GM23338 (cell line): ENCODE measurements around the gene BLM. TPM values are rescaled to one million over a fixed set of nuclear protein-coding genes. Genes with fewer than 3 reads are reported as not detected.

Experiments used
- ATAC-seq: fragments of 200-7000 bp; cut with Tn5 transposase; 3 replicates; pipeline ENCODE4 v1.9.1; 2020
- DNase-seq: peaks from one replicate; pipeline ENCODE4 v3.0.0-alpha.2; 2015; ENCODE audit warnings: low spot score
- H2AFZ ChIP-seq: fragments of 200-600 bp; sonication (generic); 2 replicates; pipeline ENCODE4 v1.8.0; 2016; ENCODE audit warnings: antibody characterized with exemption, mild to moderate bottlenecking, moderate library complexity
- H3F3A ChIP-seq: fragments of 200-600 bp; sonication (generic); replicated peaks from 2 replicates; pipeline ENCODE4 v1.8.0; 2017; ENCODE audit warnings: antibody characterized with exemption, mixed run types, low read depth
- H3K27ac ChIP-seq: fragments of 200-600 bp; sonication (generic); 2 replicates; pipeline ENCODE4 v1.6.1; 2016; ENCODE audit warnings: low read depth
- H3K27me3 ChIP-seq: fragments of 200-600 bp; sonication (generic); 2 replicates; pipeline ENCODE4 v1.8.0; 2016; ENCODE audit warnings: mild to moderate bottlenecking, mixed run types, moderate library complexity; ENCODE audit not compliant: insufficient read depth
- H3K36me3 ChIP-seq: fragments of 200-600 bp; sonication (generic); 2 replicates; pipeline ENCODE4 v1.8.0; 2016; ENCODE audit warnings: mild to moderate bottlenecking; ENCODE audit not compliant: insufficient read depth
- H3K4me1 ChIP-seq: fragments of 200-600 bp; sonication (generic); 2 replicates; pipeline ENCODE4 v1.8.0; 2016; ENCODE audit warnings: mild to moderate bottlenecking, moderate library complexity; ENCODE audit not compliant: insufficient read depth
- H3K4me2 ChIP-seq: fragments of 200-600 bp; sonication (generic); 2 replicates; pipeline ENCODE4 v1.7.1; 2017; ENCODE audit warnings: mixed run types
- H3K4me3 ChIP-seq: fragments of 200-600 bp; sonication (generic); 2 replicates; pipeline ENCODE4 v1.6.1; 2016; ENCODE audit warnings: mixed run types
- H3K79me2 ChIP-seq: fragments of 200-600 bp; sonication (generic); replicated peaks from 2 replicates; pipeline ENCODE4 v1.8.0; 2017; ENCODE audit warnings: mild to moderate bottlenecking; ENCODE audit not compliant: insufficient read depth
- H3K9me2 ChIP-seq: fragments of 200-600 bp; sonication (generic); 2 replicates; pipeline ENCODE4 v1.8.0; 2017; ENCODE audit not compliant: insufficient read depth
- H4K20me1 ChIP-seq: fragments of 200-600 bp; sonication (generic); replicated peaks from 2 replicates; pipeline ENCODE4 v1.8.0; 2017; ENCODE audit warnings: mild to moderate bottlenecking; ENCODE audit not compliant: insufficient read depth
- H3K27ac Mint-ChIP-seq: 2 replicates; pipeline ENCODE4 v1.8.0; 2020; ENCODE audit warnings: inconsistent platforms, mild to moderate bottlenecking, moderate library complexity, mixed read lengths
- H3K27me3 Mint-ChIP-seq: 3 replicates; pipeline ENCODE4 v1.8.0; 2022; ENCODE audit warnings: low read depth, mild to moderate bottlenecking, moderate library complexity, mixed read lengths, inconsistent platforms; ENCODE audit not compliant: insufficient read depth, poor library complexity
- H3K36me3 Mint-ChIP-seq: 3 replicates; pipeline ENCODE4 v1.8.0; 2021; ENCODE audit warnings: low read depth, mild to moderate bottlenecking, inconsistent platforms, moderate library complexity, mixed read lengths
- H3K4me1 Mint-ChIP-seq: 3 replicates; pipeline ENCODE4 v1.8.0; 2020; ENCODE audit warnings: mild to moderate bottlenecking, inconsistent platforms, mixed read lengths
- H3K4me3 Mint-ChIP-seq: 3 replicates; pipeline ENCODE4 v1.8.0; 2021; ENCODE audit warnings: moderate library complexity, mild to moderate bottlenecking, inconsistent platforms, mixed read lengths
- H3K9me3 Mint-ChIP-seq: 3 replicates; pipeline ENCODE4 v1.8.0; 2020; ENCODE audit warnings: moderate library complexity, mild to moderate bottlenecking, inconsistent platforms, mixed read lengths
- CTCF ChIP-seq, 2 experiments: fragments of 200-600 bp in 1 of 2; sonication (generic) in 1 of 2; conservative IDR thresholded peaks; 2 replicates each; pipeline versions ENCODE4 v1.5.1 to v1.6.1; 2016 to 2017; ENCODE audit warnings: antibody characterized with exemption in 2 of 2, low read depth in 2 of 2, mild to moderate bottlenecking in 2 of 2, moderate library complexity in 1 of 2
- ETS1 ChIP-seq: IDR thresholded peaks from 2 replicates; pipeline ENCODE4 v1.6.1; 2016; ENCODE audit warnings: antibody characterized with exemption
- POLR2AphosphoS5 ChIP-seq: IDR thresholded peaks from 2 replicates; pipeline ENCODE4 v1.6.1; 2016; ENCODE audit warnings: antibody characterized with exemption, low read depth
- ZNF114 ChIP-seq: fragments of 250-450 bp; sonication (Bioruptor Pico); IDR thresholded peaks from 2 replicates; pipeline ENCODE4 v1.5.0; 2020; ENCODE audit warnings: mild to moderate bottlenecking, moderate library complexity
- polyA plus RNA-seq: library from polyadenylated mRNA; unstranded; fragments of >200 nt; fragmentation: Nextera tagmentation; extraction: Ambion mirVana; gene quantifications from 2 replicates; pipeline ENCODE4 v1.2.1, GENCODE V29; 2016
- total RNA-seq: library from RNA; depleted of rRNA; stranded (reverse); fragments of >200 nt; shearing (Covaris generic); gene quantifications from 2 replicates; pipeline ENCODE4 v1.2.3, GENCODE V29; 2014

BLM gene
- total and polyA plus RNA-seq, 2 experiments from 2014 or later: 43.1 to 43.3 TPM

- H3K27ac Mint-ChIP-seq: no peak overlapping the region
- peak; percentile 65 for DNase-seq
- no peak overlapping the region for H2AFZ ChIP-seq
Measured at GRCh38 chr15:90818251-90819210, 101.4 kb downstream of the BLM start.

GRCh38 chr15:90819390-90819789 lies 102.2 kb downstream of the BLM start:
- peaks cover 5% of the 10 kb centered on the region for H3K27me3 Mint-ChIP-seq
- DNase-seq (no peak), ATAC-seq (no peak)
- Histone ChIP-seq H2AFZ (no peak overlapping the region), H3K4me2 (no peak overlapping the region), H3K9me2 (no peaks in the 10 kb centered on the region), H3K4me1 (peaks cover 3% of the 10 kb centered on the region; the same call in 1 of the 2 replicates), H3K27me3 (no peaks in the 10 kb centered on the region), H4K20me1 (no peaks in the 10 kb centered on the region), H3K4me3 (no peak overlapping the region), H3K27ac (no peak overlapping the region), H3K79me2 (no peaks in the 10 kb centered on the region), H3F3A (no peaks in the 10 kb centered on the region), H3K36me3 (peaks cover 6% of the 10 kb centered on the region)
- H3K36me3 Mint-ChIP-seq: peaks cover 13% of the 10 kb centered on the region
- TF ChIP-seq ZNF114 (CRISPR knock-in tag) (no peak), CTCF (conservative IDR thresholded peaks at IDR 0.05; ENCODE audit: low read depth in 2 of 2) (no peak), ETS1 (no peak)
- H3K4me1 Mint-ChIP-seq: peaks cover 22% of the 10 kb centered on the region
- H3K4me3 Mint-ChIP-seq: no peak overlapping the region
- H3K27ac Mint-ChIP-seq: no peak overlapping the region
- peaks cover 3% of the 10 kb centered on the region; the same call in 1 of the 3 replicates for H3K9me3 Mint-ChIP-seq

More at GRCh38 chr15:90818251-90819210, 101.4 kb downstream of the BLM start:
- Histone ChIP-seq H3K4me1 (peaks cover 8% of the 10 kb centered on the region; the same call in 1 of the 2 replicates), H3K27me3 (no peaks in the 10 kb centered on the region), H3K36me3 (peaks cover 6% of the 10 kb centered on the region), H3K79me2 (no peaks in the 10 kb centered on the region), H4K20me1 (no peaks in the 10 kb centered on the region), H3K27ac (no peak overlapping the region), H3K4me3 (no peak overlapping the region), H3K4me2 (no peak overlapping the region), H3F3A (no peaks in the 10 kb centered on the region), H3K9me2 (no peaks in the 10 kb centered on the region)
- H3K27me3 Mint-ChIP-seq: peaks cover 9% of the 10 kb centered on the region
- H3K9me3 Mint-ChIP-seq: no peaks in the 10 kb centered on the region
- peaks cover 15% of the 10 kb centered on the region for H3K36me3 Mint-ChIP-seq
- ATAC-seq: peak; percentile 79
- peaks cover 31% of the 10 kb centered on the region for H3K4me1 Mint-ChIP-seq
- no peak for TF ChIP-seq POLR2AphosphoS5
- TF ChIP-seq CTCF (conservative IDR thresholded peaks at IDR 0.05; ENCODE audit: low read depth in 2 of 2): peak; percentile 46 to 69
- no peak overlapping the region; the same call in 2 of the 3 replicates for H3K4me3 Mint-ChIP-seq
